Neural cell (in vitro differentiated cells): Measurements from ENCODE around the gene ZNF521. TPM values are rescaled to one million over a fixed set of nuclear protein-coding genes. Genes with fewer than 3 reads are reported as not detected.

ENCODE experiments used
- H2AFZ ChIP-seq: fragments of 200-600, 300-800 bp; sonication (generic), shearing (Covaris generic); 2 replicates; pipeline ENCODE4 v1.6.0; 2014; ENCODE audit warnings: low read depth, mild to moderate bottlenecking, antibody characterized with exemption, low read length, moderate library complexity
- H3F3A ChIP-seq: fragments of 200-600 bp; shearing (Covaris generic); 2 replicates; pipeline ENCODE4 v1.6.1; 2016; ENCODE audit warnings: mild to moderate bottlenecking, moderate library complexity, mixed read lengths, antibody characterized with exemption, low read length; ENCODE audit not compliant: insufficient read depth, poor library complexity, severe bottlenecking
- H3K27ac ChIP-seq: fragments of 200-600, 300-800 bp; sonication (generic), shearing (Covaris generic); 2 replicates; pipeline ENCODE4 v1.5.1; 2014; ENCODE audit warnings: mild to moderate bottlenecking, low read length, moderate library complexity
- H3K27me3 ChIP-seq: fragments of 300-800, 200-600 bp; sonication (generic), shearing (Covaris generic); 2 replicates; pipeline ENCODE4 v1.6.0; 2014; ENCODE audit warnings: mild to moderate bottlenecking, low read depth, low read length, moderate library complexity; ENCODE audit not compliant: insufficient read depth
- H3K36me3 ChIP-seq: fragments of 300-800, 200-600 bp; sonication (generic), shearing (Covaris generic); 2 replicates; pipeline ENCODE4 v1.5.1; 2014; ENCODE audit warnings: mild to moderate bottlenecking, antibody characterized with exemption, low read length, moderate library complexity; ENCODE audit not compliant: insufficient read depth
- H3K4me2 ChIP-seq: fragments of 300-800, 200-600 bp; sonication (generic), shearing (Covaris generic); 2 replicates; pipeline ENCODE4 v1.6.0; 2014; ENCODE audit warnings: mild to moderate bottlenecking, low read length
- H3K4me3 ChIP-seq: fragments of 300-800, 200-600 bp; sonication (generic), shearing (Covaris generic); 2 replicates; pipeline ENCODE4 v1.5.1; 2014; ENCODE audit warnings: mild to moderate bottlenecking, low read length, moderate library complexity
- H3K79me2 ChIP-seq: fragments of 200-600 bp; shearing (Covaris generic); replicated peaks from 2 replicates; pipeline ENCODE4 v1.6.0; 2014; ENCODE audit warnings: mild to moderate bottlenecking, low read length, moderate library complexity; ENCODE audit not compliant: insufficient read depth
- H3K9ac ChIP-seq: fragments of 300-800, 200-600 bp; sonication (generic), shearing (Covaris generic); 2 replicates; pipeline ENCODE4 v1.6.1; 2016; ENCODE audit warnings: mild to moderate bottlenecking, low read length, mixed read lengths
- H3K9me2 ChIP-seq: fragments of 200-600 bp; shearing (Covaris generic); 2 replicates; pipeline ENCODE4 v1.6.1; 2016; ENCODE audit warnings: mild to moderate bottlenecking, low read length, mixed read lengths; ENCODE audit not compliant: insufficient read depth
- H3K9me3 ChIP-seq: fragments of 200-600, 300-800 bp; sonication (generic), shearing (Covaris generic); 2 replicates; pipeline ENCODE4 v1.6.1; 2016; ENCODE audit warnings: mild to moderate bottlenecking, mixed run types, low read length, moderate library complexity, mixed read lengths
- H4K20me1 ChIP-seq: fragments of 200-600 bp; shearing (Covaris generic); 2 replicates; pipeline ENCODE4 v1.6.1; 2016; ENCODE audit warnings: mild to moderate bottlenecking, mixed run types; ENCODE audit not compliant: insufficient read depth
- CTCF ChIP-seq: fragments of 450-650 bp; IDR thresholded peaks from 2 replicates; pipeline ENCODE4 v1.5.1; 2014; ENCODE audit warnings: antibody characterized with exemption, mild to moderate bottlenecking, moderate library complexity; ENCODE audit not compliant: poor library complexity, severe bottlenecking
- EP300 ChIP-seq: fragments of 450-650 bp; conservative IDR thresholded peaks from 2 replicates; pipeline ENCODE4 v1.6.1; 2014; ENCODE audit warnings: antibody characterized with exemption, mild to moderate bottlenecking, moderate library complexity; ENCODE audit not compliant: poor library complexity, severe bottlenecking
- EZH2 ChIP-seq: fragments of 200-600, 300-800 bp; shearing (Covaris generic), sonication (generic); IDR thresholded peaks from 2 replicates; pipeline ENCODE4 v1.6.1; 2014; ENCODE audit warnings: antibody characterized with exemption, low read length, borderline replicate concordance, mild to moderate bottlenecking; ENCODE audit not compliant: insufficient read depth, poor library complexity, severe bottlenecking
- MXI1 ChIP-seq: fragments of 450-650 bp; conservative IDR thresholded peaks from 2 replicates; pipeline ENCODE4 v1.6.1; 2014; ENCODE audit warnings: antibody characterized with exemption, mild to moderate bottlenecking; ENCODE audit not compliant: poor library complexity, severe bottlenecking
- POLR2AphosphoS5 ChIP-seq: IDR thresholded peaks from 2 replicates; pipeline ENCODE4 v1.6.1; 2012
- RAD21 ChIP-seq: fragments of 450-650 bp; conservative IDR thresholded peaks from 2 replicates; pipeline ENCODE4 v1.6.1; 2014; ENCODE audit warnings: antibody characterized with exemption, mild to moderate bottlenecking, moderate library complexity
- SMC3 ChIP-seq: fragments of 450-650 bp; conservative IDR thresholded peaks from 2 replicates; pipeline ENCODE4 v1.6.1; 2014; ENCODE audit warnings: antibody characterized with exemption, mild to moderate bottlenecking, moderate library complexity; ENCODE audit not compliant: poor library complexity
- TAF1 ChIP-seq: IDR thresholded peaks from 2 replicates; pipeline ENCODE4 v1.6.1; 2012; ENCODE audit warnings: low read depth
- polyA plus RNA-seq: library from polyadenylated mRNA; depleted of rRNA; stranded (reverse); fragments of >200 nt; gene quantifications from 2 replicates; pipeline ENCODE4 v1.2.3, GENCODE V29; 2014
- TF ChIP-seq, protein P1 (sequence below): IDR thresholded peaks from 2 replicates; pipeline ENCODE4 v1.6.1; 2012; ENCODE audit warnings: borderline replicate concordance

Gene ZNF521
- polyA plus RNA-seq, 1 donor from 2014 or later, result 101 TPM

- H4K20me1 ChIP-seq, result no peaks in the 10 kb centered on the region
- TF ChIP-seq EP300, result no peak
- no peak for TF ChIP-seq RAD21
- TF ChIP-seq TAF1, result no peak
- no peak for TF ChIP-seq SMC3
- no peak for TF ChIP-seq EZH2
- TF ChIP-seq POLR2AphosphoS5, result no peak
- no peak for TF ChIP-seq CTCF
- no peak for TF ChIP-seq MXI1
- no peaks in the 10 kb centered on the region for H3K79me2 ChIP-seq
- H3K36me3 ChIP-seq, result no peaks in the 10 kb centered on the region
- no peaks in the 10 kb centered on the region for H3F3A ChIP-seq
- H2AFZ ChIP-seq, result no peak overlapping the region
- H3K9ac ChIP-seq, result no peak overlapping the region
- H3K4me2 ChIP-seq, result no peak overlapping the region
- no peak overlapping the region for H3K4me3 ChIP-seq
- no peaks in the 10 kb centered on the region for H3K9me3 ChIP-seq
- H3K27ac ChIP-seq, result no peak overlapping the region
- H3K27me3 ChIP-seq, result no peaks in the 10 kb centered on the region
- no peaks in the 10 kb centered on the region for H3K9me2 ChIP-seq
Measured at GRCh38 chr18:25058521-25058920, 293.4 kb downstream of the ZNF521 start.

DNA sequence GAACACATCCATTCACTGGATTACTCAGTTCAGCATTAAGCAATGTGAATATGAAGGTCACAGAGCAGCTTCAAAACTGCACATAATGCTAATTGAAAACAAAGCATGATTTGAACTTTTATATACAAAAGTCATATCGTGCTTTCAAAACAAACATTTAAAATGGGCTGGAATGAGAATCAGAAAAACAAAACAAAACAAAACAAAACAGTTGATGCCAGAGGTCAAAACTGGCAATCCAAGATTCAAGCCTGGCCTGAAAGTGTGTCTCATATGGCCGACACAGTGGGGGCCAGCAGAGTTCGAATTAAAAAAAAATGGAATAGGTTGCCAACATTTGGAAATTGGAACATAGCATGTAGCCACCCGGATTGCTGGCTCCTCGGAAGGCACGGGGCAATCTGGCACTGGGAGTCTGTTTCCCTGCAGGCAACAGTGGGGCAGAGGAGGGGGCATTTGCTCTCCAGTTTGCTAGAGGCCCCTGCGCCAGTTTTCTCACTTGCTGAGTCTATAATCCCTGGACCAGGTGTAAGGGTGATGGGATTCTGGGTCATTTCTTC is 294.4 kb downstream of the ZNF521 start:
- H4K20me1 ChIP-seq, result no peaks in the 10 kb centered on the region
- H3K4me2 ChIP-seq, result no peak overlapping the region
- H3K9me2 ChIP-seq, result no peaks in the 10 kb centered on the region
- no peaks in the 10 kb centered on the region for H3K27me3 ChIP-seq
- H2AFZ ChIP-seq, result no peak overlapping the region
- no peak overlapping the region for H3K4me3 ChIP-seq
- no peak overlapping the region for H3K9ac ChIP-seq
- no peaks in the 10 kb centered on the region for H3K36me3 ChIP-seq
- H3K9me3 ChIP-seq, result no peaks in the 10 kb centered on the region
- H3F3A ChIP-seq, result no peaks in the 10 kb centered on the region
- no peaks in the 10 kb centered on the region for H3K79me2 ChIP-seq
- TF ChIP-seq, protein P1, sequence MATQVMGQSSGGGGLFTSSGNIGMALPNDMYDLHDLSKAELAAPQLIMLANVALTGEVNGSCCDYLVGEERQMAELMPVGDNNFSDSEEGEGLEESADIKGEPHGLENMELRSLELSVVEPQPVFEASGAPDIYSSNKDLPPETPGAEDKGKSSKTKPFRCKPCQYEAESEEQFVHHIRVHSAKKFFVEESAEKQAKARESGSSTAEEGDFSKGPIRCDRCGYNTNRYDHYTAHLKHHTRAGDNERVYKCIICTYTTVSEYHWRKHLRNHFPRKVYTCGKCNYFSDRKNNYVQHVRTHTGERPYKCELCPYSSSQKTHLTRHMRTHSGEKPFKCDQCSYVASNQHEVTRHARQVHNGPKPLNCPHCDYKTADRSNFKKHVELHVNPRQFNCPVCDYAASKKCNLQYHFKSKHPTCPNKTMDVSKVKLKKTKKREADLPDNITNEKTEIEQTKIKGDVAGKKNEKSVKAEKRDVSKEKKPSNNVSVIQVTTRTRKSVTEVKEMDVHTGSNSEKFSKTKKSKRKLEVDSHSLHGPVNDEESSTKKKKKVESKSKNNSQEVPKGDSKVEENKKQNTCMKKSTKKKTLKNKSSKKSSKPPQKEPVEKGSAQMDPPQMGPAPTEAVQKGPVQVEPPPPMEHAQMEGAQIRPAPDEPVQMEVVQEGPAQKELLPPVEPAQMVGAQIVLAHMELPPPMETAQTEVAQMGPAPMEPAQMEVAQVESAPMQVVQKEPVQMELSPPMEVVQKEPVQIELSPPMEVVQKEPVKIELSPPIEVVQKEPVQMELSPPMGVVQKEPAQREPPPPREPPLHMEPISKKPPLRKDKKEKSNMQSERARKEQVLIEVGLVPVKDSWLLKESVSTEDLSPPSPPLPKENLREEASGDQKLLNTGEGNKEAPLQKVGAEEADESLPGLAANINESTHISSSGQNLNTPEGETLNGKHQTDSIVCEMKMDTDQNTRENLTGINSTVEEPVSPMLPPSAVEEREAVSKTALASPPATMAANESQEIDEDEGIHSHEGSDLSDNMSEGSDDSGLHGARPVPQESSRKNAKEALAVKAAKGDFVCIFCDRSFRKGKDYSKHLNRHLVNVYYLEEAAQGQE, result no peak
- no peak for TF ChIP-seq EP300
- TF ChIP-seq CTCF, result no peak
- no peak for TF ChIP-seq RAD21
- no peak for TF ChIP-seq MXI1
- no peak for TF ChIP-seq EZH2
- TF ChIP-seq POLR2AphosphoS5, result no peak
- no peak for TF ChIP-seq SMC3
- no peak for TF ChIP-seq TAF1
- H3K27ac ChIP-seq, result no peak overlapping the region
